ENCODE data around the gene DARS1.
"Not testable (repeated sequence)": the region's sequence is repeated elsewhere in the genome, so short reads cannot be mapped to it uniquely, and the experiment has no call there.

The DARS1 gene

DNA sequence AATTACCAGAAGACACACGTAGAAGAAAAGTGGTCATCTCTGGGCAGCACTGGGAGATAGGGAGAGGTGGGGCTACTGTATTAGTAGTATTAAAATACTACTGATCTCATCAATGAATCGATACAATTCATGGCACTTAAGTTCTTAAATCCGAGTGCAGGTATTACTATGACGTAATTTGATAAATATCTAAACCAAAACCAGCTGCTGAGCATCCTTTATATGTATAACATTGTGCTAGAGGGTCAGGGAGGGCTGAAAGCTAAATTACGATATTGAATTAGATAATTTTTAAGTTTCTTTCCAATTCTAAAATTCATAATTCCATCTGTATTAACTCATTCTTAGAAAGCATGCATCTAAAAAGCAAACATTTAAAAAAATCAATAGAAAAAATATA lies 25.3 kb downstream of the DARS1 start:
- Histone ChIP-seq H3K27ac (no peak overlapping the region), H3K4me3 (no peak overlapping the region)
- TF ChIP-seq, protein P1, sequence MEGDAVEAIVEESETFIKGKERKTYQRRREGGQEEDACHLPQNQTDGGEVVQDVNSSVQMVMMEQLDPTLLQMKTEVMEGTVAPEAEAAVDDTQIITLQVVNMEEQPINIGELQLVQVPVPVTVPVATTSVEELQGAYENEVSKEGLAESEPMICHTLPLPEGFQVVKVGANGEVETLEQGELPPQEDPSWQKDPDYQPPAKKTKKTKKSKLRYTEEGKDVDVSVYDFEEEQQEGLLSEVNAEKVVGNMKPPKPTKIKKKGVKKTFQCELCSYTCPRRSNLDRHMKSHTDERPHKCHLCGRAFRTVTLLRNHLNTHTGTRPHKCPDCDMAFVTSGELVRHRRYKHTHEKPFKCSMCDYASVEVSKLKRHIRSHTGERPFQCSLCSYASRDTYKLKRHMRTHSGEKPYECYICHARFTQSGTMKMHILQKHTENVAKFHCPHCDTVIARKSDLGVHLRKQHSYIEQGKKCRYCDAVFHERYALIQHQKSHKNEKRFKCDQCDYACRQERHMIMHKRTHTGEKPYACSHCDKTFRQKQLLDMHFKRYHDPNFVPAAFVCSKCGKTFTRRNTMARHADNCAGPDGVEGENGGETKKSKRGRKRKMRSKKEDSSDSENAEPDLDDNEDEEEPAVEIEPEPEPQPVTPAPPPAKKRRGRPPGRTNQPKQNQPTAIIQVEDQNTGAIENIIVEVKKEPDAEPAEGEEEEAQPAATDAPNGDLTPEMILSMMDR (IDR thresholded peaks at IDR 0.05): no peak
- no peak for DNase-seq (ENCODE audit: low spot score)

DNA sequence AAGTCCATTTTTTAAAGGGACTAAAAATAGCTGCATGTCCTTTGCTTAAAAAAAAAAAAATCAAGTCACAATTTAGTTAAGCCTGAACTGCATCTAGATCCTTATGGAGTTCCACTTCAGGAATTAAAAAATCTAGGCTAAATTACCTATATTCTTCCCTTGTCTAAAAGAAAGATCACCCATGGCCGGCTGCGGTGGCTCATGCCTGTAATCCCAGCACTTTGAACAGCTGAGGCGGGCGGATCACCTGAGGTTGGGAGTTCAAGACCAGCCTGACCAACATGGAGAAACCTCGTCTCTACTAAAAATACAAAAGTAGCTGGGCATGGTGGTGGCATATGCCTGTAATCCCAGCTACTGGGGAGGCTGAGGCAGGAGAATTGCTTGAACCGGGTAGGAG lies 26.5 kb downstream of the DARS1 start:
- not testable (repeated sequence) for DNase-seq (ENCODE audit: low spot score); H3K27ac ChIP-seq; H3K4me3 ChIP-seq

DNA sequence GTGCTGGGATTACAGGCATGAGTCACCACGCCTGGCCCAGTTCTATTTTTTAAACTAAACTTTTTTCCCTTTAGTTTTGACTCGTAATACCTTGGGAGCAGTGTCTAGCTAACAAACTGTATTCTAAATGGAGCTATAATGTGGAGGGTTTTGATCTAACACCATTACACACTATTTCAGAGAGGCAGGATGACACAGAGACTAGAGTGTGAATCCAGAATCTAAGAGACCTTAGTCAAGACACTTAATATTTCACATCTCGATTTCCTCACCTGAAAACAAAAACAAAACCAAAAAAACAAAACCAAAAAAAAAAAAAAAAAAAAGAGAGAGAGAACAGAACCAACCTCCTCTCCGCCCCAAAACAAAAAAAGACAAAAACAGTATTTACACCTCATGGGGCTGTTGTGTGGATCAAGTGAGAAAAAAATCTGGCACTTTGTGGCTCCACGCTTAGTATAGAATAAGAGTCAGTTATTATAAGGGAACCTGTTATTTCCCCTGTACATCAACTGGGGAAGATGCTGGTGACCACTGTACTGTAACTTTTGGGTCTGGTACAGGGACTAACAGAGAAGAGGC lies 31.3 kb downstream of the DARS1 start:
- Histone ChIP-seq H3K4me3 (no peak overlapping the region), H3K27ac (no peak overlapping the region)
- no peak for DNase-seq (ENCODE audit: low spot score)
- TF ChIP-seq, protein P1 (IDR thresholded peaks at IDR 0.05): no peak

DNA sequence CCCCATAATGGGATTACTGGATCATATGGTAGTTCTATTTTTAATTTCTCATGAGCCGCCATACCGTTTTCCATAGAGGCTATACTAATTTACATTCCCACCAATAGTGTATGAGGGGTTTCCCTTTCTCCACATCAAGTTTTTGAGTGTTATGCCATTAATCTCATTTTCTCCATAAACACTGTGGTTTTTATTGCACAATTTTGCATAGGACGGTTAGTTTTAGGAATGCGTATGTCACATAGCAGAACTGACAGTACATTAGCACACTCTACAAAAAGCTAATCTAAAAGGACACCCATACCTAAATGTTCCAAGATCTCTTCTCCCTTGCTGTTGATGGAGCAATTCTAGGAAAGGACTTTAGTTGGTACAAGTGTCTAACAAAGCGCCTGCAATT lies 32.5 kb downstream of the DARS1 start:
- no peak overlapping the region for H3K4me3 ChIP-seq
- TF ChIP-seq, protein P1 (IDR thresholded peaks at IDR 0.05): no peak
- no peak for DNase-seq (ENCODE audit: low spot score)
- no peak overlapping the region for H3K27ac ChIP-seq

DNA sequence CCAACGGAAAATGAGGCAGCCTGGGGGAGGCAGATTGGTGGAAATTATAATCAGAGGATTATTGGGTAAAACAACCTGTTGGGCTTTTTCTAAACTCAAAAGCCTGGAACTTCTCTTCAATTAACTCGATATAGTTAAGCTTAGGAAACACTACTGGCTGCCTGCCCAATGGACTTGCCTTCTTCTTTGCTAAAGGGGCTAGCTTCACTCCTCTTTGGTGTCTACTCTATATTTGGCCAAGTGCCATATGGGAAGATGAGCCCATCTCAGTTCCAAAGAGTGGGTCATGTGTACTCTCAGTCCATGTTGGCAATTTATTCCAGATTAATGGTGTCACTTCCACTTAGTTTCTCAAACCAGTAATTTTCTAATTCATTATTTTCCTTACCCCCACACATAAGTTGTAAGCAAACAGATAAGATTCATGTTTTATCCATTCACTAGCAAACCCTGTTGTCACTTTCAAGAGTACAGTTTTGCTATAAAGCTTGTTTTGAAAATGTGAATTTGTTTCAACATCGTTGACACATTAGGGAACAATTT lies 34.3 kb downstream of the DARS1 start:
- TF ChIP-seq, protein P1 (IDR thresholded peaks at IDR 0.05): no peak
- Histone ChIP-seq H3K27ac (no peak overlapping the region), H3K4me3 (no peak overlapping the region)
- no peak for DNase-seq (ENCODE audit: low spot score)

DNA sequence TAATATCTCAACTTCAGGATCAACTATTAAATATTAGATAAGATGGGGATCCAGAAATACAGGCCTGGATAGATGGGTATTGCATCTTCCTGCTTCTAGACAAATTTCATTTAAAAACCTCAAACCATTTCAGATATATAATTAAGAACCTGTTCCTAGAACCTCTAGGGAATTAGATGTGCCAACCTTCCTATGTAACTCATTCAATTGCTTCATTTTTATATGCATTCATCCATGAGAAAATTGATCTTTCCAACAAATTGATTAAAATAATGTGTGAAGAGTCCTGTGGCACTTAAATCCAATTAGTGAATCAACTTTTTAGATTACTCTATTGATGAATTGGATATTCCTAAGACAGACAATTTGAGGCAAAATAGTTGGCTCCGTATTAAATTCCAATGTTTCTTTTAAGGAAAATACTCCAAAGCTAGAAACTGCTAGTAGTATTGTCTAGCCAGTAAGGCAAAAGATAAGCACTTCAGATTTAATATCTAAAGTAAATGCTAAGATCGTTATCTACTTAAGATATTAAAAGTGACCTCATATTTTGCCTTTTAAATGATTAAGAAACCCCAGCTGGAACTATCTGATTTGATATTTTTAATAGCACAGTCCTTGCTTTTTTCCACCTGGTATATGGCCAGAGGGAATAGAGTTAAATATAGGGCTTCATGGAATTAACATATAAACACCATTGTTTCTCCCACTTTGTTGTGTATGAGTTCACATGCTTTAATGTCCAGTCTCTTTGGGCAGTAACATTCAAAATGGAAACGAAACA lies 35.8 kb downstream of the DARS1 start:
- Histone ChIP-seq H3K27ac (no peak overlapping the region), H3K4me3 (no peak overlapping the region)
- TF ChIP-seq, protein P1 (IDR thresholded peaks at IDR 0.05): no peak
- DNase-seq (ENCODE audit: low spot score): no peak

DNA sequence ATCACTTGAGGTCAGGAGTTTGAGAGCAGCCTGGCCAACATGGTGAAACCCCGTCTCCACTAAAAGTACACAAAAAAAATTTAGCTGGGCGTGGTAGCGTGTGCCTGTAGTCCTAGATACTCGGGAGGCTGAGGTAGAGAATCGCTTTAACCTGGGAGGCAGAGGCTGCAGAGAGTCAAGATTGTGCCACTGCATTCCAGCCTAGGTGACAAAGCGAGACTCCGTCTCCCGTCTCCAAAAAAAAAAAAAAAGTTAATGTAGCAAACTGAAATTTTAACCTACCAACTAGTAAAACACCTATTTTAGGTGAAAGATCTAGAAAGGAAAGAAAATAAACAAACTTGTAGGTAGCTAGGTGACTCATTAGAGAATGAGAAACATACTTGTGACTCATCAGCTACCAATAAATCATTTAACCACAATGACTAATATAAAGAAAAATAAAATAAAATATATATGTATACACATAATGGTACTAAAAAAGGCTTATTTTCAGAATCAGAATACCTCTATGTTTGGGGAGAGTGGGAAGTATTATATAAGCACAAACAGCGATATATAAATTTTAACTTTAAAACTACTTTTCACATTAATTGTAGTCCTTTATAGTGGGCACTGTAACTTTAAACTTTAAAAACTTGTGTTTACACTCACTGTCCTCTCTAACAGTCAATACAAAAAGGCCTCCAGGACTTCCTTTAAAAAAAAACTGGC lies 36.6 kb downstream of the DARS1 start:
- H3K27ac ChIP-seq: no peak overlapping the region

More for the DNA sequence above, 36.6 kb downstream of the DARS1 start:
- DNase-seq (ENCODE audit: low spot score): no peak
- H3K4me3 ChIP-seq: no peak overlapping the region
- TF ChIP-seq, protein P1 (IDR thresholded peaks at IDR 0.05): no peak
